GM19099 (cell line): ENCODE results near the gene DBF4B.

Source experiments
- POLR2A ChIP-seq: IDR thresholded peaks from 3 replicates; pipeline ENCODE4 v1.6.1; 2011; ENCODE audit warnings: low read depth; ENCODE audit not compliant: insufficient read length; ENCODE audit errors: extremely low read depth

DBF4B gene

DNA sequence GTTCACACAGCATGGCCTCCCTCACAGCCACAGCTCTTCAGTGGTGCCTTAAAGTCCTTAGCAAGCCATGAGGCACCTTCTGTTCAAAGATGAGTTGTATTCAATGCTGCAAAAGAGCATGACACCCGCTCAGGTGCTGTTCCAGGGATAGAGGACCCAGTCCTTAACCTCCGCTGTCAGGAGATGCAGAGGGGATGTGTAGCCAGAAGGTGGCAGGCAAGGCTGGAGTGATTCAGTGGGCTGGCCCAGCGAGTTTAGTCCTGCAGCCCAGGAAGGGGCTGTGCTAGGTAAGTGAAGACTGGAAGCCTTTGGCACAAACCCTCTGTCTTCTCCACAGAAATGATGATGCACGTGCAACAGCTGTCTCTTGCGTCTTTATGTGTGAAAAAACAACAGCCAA is 25.3 kb downstream of the DBF4B start:
- TF ChIP-seq POLR2A = no peak

DNA sequence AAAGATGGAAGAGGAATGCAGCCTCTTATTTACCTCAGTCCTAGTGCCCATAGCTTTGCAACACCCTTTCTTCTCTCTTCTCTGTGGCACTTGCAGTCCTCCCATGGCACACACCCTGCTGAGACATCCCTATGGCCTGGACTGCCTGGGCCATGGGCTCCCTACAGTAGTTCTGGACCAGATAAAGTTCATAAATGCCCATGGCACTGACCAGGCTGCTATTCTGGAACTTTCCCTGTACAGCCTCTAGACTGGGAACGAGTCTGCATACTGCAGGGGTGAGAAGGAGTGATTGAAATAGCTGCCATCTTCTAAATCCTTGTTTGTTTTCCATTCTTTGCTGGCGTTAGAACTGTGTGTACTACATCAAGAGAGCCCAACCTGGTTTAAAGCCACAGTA is 25.8 kb downstream of the DBF4B start:
- no peak for TF ChIP-seq POLR2A

DNA sequence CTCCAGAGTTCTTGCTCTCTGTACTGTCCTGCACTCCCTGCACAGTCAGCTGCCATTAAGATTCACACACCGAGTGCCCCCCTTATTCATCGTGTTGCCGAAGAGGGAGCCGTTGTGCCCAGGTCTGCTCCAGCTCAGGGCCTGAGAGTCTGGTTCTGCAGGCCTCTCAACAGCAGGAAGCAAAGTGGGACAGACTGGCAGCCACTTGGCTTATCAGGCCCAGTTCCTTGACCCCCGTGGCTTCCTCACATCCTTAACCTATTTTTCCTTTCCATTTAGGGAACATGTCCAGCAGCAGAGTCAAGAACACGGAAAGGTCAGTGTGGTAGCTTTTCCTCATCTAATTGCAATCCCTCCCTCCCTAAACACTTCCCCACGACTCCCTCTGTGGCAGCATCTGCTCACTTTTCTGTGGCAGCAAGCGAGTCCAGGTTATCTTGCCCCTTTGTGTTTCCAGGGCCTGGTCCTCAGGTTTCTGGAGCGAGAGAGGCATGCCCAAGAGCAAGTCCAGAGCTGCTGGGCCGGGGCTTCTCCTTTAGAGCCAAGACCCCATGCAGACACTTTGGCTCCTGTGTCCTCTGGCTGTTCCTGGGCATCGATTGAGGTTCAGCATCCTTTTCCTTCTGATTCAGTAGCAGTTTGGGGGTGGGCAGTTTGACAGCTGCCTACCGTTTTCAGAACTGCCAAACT is 28.2 kb downstream of the DBF4B start:
- no peak for TF ChIP-seq POLR2A

DNA sequence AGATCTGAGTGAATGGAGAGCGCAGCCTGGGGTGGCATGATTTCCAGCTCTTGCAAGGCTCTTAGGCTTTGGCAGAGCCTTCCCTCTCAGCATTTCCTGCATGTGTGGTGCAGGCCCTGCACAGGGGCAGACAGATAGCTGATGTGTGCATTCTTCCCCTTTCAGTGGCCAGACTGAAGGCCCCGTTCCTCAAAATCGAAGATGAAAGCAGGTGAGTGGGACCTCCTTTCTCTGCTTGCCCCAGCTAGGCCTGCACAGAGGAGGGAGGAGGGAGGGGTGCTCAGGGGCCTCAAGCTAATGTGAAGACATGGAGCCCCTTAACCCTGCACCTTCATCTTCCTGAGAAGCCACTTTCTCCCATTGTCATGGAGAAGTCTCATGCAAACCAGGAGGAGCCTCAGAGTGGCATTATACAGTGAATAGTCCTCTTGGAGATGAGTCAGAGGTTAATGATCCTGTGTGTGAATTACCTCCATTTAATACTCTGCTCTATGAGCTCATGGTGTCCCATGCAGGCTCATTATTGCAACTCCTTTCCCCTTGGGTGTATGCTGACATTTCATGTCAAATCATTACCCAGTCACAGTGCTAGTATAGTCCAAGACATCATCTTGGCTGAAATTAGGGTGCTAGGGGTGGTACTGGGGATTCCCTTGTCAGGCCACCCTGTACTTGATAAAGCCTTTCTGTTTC is 29.9 kb downstream of the DBF4B start:
- no peak for TF ChIP-seq POLR2A

DNA sequence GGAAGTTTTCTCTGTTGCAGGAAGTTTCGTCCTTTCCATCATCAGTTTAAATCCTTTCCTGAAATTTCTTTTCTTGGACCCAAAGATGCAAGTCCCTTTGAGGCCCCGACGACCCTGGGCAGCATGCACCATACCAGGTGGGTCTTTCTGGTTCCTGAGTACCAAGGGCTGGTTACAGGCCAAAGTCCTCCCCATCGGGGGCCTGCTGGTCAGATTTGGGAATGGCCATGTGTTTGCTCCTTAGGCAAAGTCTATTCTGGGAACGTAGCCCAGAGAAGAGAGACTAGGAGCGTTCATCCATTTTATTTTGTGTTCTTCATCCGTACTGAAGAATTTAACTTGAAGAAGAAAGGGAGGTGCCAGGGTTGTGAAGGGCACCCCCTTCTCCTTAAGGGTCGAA is 32.9 kb downstream of the DBF4B start:
- no peak for TF ChIP-seq POLR2A

DNA sequence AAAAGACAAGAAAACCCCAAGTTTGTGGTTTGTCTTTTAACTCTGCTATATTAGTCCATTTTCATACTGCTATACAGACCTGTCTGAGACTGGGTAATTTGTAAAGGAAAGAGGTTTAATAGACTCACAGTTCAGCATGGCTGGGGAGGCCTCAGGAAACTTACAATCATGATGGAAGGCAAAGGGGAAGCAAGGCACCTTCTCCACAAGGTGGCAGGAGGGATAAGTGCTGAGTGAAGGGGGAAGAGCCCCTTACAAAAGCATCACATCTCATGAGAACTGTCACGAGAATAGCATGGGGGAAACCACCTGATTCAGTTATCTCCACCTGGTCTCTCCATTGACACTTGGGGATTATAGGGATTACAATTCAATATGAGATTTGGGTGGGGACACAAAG is 36.8 kb downstream of the DBF4B start:
- TF ChIP-seq POLR2A = no peak

DNA sequence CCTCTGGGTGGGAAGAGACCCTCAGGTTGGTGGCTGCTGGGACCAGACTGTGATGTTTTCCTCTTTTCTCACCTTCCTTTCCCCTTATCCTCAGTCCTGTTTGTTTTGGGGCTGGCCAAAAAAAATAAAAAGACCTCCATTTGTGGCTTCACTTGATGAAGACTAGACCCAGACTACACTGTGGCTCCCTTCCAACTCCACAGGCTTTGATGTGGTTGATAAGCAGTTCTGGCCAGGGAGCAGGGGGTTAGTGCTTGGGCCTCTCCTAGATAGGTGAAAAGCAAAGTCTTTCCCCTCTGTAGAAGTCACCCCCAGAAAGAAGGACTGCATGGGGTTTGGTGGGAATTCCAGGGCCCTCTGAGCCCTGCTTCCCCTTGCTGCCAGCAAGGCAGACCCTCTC is 39.1 kb downstream of the DBF4B start:
- no peak for TF ChIP-seq POLR2A

DNA sequence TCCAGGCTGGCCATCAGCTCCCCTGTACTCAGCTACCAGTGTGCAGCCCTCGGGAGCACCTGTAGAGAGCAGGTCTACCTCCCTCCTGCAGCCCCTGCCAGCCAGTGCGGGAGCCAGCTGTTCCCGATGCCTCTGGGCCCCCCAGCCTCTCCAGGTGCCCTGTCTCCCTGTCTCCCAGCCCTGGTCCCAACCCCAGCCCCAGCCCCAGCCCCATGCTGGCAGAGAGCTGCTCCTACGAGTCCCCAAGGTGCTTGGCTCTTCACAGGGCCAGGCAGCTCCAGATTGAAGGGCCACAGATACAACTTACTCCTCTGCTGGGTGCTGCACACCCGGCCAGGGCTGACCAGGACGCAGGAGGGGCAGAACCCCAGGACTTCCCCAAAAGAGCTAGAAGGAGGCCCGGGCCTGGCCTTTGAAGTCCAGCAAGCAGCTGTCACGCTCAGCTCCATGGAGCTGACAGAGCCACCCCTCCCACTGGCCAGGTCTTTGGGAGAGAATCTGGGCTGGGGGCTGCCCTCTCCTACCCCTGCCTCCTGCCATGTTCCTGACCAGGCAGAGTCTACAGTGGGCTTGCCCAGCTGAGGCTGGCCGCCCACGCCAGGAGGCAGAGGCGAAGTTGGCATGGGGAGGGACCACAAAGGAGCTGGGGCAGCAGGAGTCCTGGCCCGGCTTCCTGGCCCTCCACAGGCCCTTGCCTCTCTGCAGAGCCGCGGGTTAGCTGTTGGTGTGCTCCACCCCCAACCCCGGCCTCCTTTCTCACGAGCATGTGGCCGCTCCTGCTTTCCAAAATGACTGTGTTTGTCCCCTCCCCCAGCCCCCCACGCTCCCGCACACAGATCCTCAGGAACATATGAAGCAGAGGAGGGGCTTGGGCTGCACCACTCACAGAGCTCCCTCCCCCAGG is 40.9 kb downstream of the DBF4B start:
- no peak for TF ChIP-seq POLR2A

DNA sequence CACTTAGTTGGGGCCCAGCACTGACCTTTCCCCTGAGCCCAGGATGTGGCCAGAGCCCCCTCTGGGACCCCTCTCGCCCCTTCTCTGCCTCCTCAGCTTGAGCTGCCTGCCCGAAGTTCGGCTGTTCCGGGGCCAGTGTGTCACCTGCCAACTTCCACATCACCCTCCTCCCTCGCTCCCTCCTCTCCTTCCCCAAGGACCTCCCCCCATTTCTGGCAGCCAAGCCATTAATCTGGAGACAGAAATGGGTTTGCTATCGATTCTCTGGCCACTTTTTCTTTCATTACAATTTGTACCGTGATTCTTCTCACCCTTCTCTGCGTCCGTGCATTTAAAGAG is 41.5 kb downstream of the DBF4B start:
- TF ChIP-seq POLR2A = no peak

DNA sequence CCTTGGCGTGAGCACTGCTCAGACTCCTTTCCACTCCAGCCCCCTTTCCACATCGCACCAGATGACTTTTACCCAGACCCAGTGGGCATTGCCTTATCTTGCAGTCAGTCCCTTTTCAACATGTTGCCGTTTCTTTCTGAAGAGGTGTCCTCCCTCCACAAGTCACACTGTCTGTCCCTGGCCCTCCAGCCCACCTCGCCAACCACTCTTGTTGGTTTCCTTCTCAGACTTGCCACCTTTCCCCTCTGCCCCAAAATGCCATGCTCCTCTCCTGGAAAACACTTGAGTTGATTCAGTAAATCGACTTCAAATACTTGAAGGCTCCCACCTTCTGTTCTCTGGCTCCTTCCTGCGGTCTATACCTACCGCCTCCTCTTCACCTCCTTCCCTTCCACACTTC is 42.9 kb downstream of the DBF4B start:
- TF ChIP-seq POLR2A = no peak

DNA sequence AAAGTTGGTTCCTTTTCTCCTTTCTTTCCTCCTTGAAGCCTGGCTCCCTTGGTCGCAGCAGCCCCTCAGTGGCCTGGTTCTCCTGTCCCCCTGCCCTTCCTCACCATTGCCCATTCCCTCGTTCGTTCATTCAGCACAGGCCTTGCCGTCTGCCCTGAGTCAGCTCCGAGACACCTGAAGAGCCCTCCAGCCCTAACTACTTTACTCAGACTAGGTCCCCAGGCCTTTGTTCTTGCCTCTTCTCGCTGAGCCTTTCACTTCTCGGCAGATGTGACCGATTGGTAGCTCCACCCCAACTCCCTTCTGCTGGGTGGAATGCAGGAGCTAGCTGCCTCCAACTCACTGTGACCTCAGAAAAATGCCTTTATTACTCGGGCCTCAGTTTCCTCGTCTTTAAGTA is 43.3 kb downstream of the DBF4B start:
- no peak for TF ChIP-seq POLR2A

DNA sequence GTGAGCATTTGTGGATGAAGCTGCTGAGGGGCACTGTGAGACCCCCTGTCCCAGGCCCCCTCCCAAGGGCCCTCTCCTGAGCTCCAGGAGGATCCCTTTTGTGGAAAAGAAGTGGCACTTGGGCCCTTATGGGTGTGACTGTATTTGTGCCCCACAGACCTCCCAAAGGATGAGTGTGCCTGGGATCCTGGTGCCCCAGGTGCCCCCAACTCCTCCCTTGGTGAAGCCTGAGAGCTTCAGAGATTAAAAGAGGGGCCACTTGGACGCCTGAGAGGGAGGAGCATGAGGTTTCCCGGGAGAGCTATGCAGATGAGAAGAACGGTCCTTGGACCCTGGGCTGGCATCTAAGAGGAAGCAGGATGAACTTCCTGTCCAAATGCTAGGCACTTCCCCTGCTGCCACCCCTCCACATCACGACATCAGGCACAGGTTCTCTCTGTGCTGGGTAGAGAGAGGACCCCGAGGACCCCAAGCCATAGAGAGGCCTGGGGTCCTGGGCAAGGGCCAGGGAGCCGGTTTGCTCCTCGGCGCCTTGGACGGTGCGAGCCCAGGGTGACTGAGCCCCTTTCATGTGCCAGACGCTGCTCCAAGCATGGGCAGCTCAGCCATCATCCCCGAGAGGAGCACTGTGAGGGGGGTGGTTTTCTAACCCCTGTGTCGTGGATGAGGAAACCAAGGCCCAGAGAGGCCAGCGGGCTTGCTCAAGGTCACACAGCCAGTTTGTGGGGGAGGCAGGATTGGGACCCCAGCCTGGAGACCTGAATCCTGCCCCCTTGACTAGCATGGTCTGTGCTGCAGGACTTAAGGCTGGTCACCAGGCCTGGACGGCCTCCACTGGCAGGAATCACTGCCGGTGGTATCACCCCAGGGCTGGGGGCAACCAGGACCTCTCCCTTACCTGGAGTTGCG is 44.7 kb downstream of the DBF4B start:
- no peak for TF ChIP-seq POLR2A

DNA sequence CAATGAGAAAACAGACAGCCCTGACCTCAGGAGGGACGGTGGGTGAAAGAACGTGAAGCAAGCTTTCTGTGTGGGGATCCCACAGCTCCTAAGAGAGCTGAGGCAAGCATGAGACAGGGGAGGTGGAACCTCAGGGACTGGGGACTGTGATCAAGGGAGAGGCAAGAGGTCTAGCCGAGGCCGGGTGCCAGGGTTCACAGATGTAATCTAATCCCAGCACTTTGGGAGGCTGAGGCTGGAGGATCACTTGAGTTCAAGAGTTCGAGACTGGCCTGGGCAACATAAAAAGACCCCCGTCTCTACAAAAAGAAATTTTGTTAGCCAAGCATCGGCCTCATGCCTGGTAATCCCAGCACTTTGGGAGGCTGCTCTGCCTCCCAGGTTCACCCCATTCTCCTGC is 45.8 kb downstream of the DBF4B start:
- no peak for TF ChIP-seq POLR2A

DNA sequence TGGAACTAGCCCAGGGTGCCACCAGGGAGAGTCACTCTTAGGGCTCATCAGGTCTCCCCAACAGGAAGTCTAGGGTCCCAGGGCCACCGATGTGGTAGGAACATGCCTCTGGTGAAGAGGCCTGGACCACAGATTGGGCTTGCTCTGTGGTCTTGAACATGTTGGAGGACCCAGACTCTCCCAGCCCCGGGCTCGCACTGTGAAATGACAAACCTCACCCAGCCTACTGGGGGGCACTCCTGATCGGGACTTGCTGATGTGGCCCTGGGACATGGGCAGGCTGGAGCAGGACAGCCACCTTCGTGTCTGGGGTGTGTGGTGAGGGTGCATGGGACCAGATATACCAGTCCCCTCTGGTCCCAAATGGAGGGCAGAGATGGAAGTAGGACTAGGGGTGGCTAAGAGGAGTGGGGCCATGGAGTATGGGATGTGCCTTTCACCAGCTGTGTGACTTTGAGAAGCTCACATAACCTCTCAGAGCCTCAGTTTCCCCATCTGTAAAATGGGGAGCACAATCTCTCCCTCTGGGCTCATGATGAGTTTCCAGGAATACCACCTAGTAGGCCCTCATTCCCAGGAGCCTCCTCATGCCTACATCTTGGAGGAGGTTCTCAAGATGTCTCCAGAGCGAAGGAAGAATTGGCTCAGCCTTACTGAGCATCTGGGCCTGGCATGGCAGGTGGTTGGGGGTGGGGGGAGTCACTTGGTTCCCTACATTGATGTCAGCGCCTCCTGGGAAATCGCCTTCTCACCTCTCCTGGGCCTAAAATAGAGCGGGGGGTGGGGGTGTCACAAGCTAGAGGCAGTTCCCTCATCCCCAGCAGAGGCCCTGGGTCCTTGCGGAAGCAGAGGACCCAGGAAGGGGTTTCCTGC is 48.8 kb downstream of the DBF4B start:
- no peak for TF ChIP-seq POLR2A
